ENCODE measurements around the gene TCHH.
"Not testable (repeated sequence)": the region's sequence is repeated elsewhere in the genome, so short reads cannot be mapped to it uniquely, and the experiment has no call there.

Gene TCHH, protein sequence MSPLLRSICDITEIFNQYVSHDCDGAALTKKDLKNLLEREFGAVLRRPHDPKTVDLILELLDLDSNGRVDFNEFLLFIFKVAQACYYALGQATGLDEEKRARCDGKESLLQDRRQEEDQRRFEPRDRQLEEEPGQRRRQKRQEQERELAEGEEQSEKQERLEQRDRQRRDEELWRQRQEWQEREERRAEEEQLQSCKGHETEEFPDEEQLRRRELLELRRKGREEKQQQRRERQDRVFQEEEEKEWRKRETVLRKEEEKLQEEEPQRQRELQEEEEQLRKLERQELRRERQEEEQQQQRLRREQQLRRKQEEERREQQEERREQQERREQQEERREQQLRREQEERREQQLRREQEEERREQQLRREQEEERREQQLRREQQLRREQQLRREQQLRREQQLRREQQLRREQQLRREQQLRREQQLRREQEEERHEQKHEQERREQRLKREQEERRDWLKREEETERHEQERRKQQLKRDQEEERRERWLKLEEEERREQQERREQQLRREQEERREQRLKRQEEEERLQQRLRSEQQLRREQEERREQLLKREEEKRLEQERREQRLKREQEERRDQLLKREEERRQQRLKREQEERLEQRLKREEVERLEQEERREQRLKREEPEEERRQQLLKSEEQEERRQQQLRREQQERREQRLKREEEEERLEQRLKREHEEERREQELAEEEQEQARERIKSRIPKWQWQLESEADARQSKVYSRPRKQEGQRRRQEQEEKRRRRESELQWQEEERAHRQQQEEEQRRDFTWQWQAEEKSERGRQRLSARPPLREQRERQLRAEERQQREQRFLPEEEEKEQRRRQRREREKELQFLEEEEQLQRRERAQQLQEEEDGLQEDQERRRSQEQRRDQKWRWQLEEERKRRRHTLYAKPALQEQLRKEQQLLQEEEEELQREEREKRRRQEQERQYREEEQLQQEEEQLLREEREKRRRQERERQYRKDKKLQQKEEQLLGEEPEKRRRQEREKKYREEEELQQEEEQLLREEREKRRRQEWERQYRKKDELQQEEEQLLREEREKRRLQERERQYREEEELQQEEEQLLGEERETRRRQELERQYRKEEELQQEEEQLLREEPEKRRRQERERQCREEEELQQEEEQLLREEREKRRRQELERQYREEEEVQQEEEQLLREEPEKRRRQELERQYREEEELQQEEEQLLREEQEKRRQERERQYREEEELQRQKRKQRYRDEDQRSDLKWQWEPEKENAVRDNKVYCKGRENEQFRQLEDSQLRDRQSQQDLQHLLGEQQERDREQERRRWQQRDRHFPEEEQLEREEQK (N-terminal part only)

GRCh38 chr1:152115344-152115743, at the start of gene TCHH:
Gene TCHH (minus strand): TSS chr1:152115444. CDS start chr1:152114080, 1,364 bp downstream.
- no peak for DNase-seq

DNA sequence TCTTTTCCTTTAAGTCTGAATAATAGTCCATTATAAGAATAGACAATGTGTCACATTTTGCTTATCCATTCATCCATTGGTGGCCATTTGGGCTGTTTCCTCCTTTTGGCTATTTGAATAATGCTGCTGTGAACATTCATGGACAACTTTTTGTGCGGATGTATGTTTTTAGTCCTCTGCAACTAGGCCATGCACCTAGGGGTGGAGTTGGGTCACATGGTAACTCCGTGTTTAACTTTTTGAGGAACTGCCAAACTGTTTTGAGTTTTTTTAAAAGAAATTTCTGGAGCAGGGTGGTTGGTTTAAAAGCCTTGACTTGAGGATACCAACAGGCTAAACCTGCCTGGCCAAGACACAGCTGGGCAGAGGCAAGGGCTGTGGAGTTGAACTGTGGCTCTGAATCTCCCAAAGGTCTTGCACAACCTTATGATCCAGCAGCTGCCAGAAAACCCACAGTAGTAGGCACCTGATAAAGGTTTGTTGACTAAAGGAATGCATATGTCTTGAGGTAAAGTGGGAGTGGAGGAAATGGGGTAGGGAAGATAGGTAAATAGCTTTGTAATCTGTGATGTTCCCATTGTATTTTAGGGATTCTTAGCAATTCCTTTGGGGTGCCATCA, 49.4 kb upstream of the TCHH start:
- DNase-seq = no peak

- DNase-seq = no peak
Measured at GRCh38 chr1:152162792-152163463, 47.7 kb upstream of the TCHH start.

DNA sequence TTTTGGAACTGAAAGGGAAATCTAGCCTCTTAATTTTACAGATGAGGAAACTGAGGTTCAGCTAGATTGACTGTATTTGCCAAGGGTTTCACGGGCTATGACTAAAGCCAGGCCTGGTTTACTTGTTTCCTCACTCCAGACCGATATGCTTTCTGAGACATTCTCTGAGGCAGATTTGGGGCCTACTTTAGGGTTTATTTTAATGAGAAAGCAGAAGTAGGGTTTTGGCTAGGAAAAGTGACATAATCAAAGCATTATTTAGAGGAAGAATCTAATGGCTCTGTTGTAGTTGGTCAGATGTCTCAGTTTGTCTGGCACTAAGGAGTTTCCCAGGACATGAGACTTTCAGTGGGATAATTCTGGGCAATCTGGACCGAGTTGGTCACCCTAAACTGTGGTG, 45.3 kb upstream of the TCHH start:
- no peak for DNase-seq

DNA sequence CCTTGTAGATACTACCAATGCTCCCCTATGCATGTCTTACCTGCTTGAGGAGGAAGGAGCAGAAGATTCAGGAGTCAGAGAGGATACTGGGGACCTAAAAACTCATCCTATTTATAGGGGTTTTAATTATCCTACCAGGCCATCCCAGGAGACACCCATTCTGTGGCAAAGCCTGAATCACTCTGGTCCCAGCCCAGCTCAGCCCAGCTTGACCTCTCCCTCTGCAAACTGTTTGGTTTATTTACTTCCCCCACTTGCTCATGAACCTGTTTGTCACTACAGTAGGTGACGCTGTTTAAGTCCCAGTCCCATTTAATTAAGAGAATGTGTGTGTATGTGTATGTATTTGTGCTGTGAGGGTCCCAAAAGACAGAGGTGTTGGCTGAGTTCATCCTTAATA, 43.9 kb upstream of the TCHH start, which contains the start of gene RPTN:
TSS of gene RPTN (minus strand) at position 85 of the 400 bp plus-strand sequence. CDS start 1,339 bp downstream, outside the sequence.
- DNase-seq = no peak

DNA sequence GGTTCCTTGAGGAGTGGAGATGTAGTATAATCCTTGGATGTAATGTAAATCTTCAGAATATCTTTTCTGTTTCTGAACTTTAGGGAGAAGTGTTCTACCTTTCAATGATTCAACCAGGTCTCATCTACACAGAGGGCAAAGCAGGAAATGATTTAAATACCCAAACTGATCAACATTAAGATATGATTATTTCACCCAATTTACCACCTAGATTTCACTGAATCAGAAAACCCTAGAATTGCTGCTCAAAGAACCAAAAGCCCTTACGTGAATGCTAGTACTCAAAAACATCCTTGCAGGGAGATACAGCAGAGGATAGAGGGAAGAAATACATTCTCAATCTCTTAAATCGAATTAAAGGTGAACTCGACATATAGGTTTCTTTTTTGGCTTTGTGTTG, 38.8 kb upstream of the TCHH start:
- no peak for DNase-seq

- DNase-seq = no peak
Measured at GRCh38 chr1:152151646-152152045, 36.4 kb upstream of the TCHH start.

DNA sequence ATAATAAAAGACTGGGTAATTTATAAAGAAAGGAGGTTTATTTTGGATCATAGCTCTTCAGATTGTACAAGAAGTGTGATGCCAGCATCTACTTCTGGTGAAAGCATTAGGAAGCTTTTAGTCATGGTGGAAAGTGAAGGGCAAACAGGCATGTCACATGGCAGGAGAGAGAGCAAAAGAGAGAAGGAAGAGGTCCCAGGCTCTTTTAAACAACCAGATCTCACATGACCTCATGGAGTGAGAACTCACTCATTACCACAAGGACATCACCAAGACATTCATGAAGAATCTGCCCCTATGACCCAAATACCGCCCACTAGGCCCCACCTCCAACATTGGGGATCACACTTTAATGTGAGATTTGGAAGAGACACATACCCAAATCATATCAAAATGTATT, 33.7 kb upstream of the TCHH start:
- DNase-seq = no peak

GRCh38 chr1:152148051-152148450, 32.8 kb upstream of the TCHH start:
- no peak for DNase-seq

DNA sequence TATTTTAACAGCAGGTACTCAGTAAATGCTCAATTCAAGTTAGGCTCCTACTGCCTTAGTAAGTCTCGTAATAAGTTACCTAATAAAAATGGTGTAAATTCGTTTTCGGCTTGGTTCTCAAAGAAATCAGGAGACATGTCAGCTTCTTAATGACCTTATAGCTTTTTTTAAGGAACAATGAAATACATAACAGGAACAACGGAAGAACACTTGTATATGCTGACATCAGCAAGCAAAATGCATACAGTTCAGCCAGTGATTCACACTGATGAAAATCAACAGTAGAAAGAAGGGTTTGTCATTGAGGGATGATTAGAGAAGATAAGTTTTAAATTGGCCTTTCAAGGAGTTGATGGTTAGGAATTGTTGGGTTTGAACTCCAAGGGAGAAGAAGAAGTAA, 30.5 kb upstream of the TCHH start:
- no peak for DNase-seq

GRCh38 chr1:152144674-152145183, 29.5 kb upstream of the TCHH start:
- DNase-seq = not testable (repeated sequence)

- DNase-seq = no peak
Measured at GRCh38 chr1:152143150-152143887, 28.1 kb upstream of the TCHH start.

DNA sequence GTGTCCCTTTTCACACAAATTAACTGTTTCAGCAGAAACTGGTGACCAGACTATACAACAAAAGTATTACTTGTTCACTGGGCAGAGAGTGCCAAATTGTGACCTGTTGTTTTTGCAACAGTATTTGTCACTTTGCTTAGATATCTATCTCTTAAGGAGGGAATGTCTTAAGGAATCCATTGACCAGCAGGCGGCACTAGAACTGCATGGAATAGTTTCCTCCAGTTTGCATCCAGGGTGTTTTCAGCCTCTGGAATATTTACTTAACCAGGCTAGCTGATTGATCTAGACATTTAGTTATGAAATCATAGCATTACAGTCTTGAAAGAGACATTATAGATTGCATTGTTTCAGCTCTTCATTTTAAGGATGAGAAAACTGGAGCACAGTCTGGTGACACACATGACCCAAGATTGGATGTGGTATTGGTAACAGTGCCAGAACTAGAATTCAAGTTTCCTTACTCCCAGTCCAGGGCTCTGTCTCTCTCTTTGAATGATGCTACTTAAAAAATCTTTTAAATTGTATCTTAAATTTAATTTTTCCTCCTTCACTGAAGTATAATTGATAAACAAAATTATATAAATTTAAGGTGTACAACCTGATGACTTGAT, 26.8 kb upstream of the TCHH start:
- no peak for DNase-seq

- DNase-seq = no peak
Measured at GRCh38 chr1:152137215-152137614, 22.0 kb upstream of the TCHH start.

DNA sequence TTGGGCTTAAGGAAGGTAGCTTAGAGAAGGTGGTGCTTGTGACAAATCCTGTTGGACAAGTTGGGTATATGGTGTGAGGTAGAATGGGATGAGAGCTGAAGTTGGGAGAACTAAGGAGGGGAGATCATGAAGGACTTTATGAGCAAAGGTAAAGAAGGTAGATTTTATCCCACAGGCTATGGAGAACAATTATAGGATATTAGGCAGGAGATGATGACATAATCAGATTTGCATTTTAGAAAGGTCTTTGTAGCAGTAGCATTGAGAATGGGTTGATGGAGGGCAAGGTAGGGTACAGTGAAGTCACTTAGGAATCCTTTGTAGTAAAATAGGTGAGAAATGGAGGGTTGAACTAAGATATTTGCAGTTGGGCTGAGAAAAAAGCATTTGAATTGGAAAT, 14.9 kb upstream of the TCHH start:
- no peak for DNase-seq

DNA sequence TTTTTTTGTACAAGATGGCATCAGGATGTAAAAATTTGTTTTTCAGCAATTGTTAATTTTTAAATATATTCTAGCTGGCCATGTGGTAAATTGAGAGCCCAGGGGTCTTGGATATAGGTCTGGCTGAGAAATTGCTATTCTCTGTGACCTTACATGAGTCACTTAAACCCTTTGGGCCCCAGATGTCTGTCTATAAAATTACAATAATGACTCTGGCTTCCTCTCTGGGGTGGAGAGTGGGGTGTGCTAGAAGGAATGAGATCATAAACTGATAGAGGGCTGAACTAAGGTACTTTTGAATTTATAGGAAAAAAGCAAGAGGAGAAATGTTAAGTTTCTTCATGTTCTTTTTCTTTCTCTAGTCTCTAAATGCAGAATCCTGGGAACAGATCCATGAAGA, 12.4 kb upstream of the TCHH start:
- DNase-seq = no peak

DNA sequence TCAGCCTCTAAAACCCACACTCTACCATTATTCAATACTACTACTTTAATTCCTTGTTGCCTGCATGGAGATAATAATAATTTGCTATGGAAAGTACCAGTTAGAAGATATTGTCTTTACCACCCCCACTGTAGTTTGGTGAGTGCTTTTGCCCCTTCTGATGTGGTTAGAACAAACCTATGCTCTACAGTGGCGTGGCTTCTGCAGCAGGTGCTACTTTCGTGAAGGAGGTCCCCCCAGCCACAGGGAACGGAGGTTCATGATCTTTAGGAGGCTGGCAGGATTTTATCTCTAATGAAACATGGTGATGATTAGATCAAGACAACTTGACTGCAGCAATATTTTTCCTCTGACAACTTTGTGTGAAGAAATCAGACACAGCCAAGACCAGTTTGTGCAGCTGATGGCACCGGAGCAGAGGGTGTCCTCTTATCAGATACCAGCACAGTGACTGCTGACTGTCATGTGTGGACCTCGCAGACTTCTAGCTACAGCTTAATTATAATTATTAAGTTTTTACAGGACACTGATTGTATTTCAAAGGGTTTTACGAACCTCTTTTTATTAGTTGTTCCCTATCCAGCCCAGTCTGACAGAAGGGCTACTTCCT, 10.7 kb upstream of the TCHH start:
- no peak for DNase-seq

DNA sequence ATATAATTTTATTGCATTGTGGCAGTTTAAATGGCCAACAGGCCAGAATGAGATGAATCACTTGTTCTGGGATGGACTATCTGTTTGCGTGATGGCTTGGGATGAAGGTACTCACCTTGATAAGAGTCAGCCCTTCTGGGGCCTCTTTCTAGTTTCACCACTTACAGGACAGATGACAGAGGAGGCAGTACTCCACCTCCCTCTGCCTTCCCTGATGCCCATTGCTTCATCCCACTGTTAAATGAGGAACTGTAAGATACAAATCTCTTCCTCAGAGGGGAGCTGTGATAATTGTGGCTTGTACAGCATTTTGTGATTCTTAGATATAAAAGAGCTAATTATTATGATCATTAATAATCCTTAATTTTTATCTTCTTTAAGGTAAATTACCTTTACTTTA, 3.7 kb upstream of the TCHH start:
- no peak for DNase-seq

DNA sequence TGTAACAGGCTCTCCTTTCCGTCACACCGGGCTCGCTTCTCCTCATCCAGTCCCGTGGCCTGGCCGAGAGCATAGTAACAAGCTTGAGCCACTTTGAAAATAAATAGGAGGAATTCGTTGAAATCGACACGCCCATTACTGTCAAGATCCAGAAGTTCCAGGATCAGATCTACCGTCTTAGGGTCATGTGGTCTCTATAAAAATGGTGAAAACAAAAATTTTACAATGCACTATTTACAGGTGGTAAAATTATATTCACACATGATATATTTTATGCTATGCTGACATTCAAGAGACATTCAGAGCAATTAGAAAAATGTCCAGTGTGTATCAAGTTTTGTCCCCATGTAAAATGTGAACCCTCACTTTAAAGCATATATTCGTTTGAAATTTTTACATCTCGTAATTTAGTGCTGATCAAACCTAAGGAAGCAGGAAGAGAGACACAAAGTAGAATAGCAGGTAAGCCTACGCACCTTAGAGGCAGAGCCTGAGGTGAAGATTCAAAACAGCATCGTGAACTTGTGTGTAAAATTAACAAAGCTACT, 2.3 kb downstream of the TCHH start:
- no peak for DNase-seq
